ENCODE results near the gene SALL1. TPM values are rescaled to one million over a fixed set of nuclear protein-coding genes. Genes with fewer than 3 reads are reported as not detected.

Gene SALL1
- total and polyA plus RNA-seq, 10 donors = under 0.01 TPM; not detected in 9

GRCh38 chr16:51155199-51155607, 4.1 kb upstream of the SALL1 start:
- WGBS, 5 donors = 1 to 9% (median 3%) methylated on average over 17 to 20 of the region's 20 CpGs
- intact Hi-C loops (cut with DNase I; ENCODE audit: low total_unique reads) = no loop called here
- Histone ChIP-seq H3K4me1 (peaks cover 3 to 55% (median 35%) of the 10 kb centered on the region in 6 donors), H3K36me3 (no peaks in the 10 kb centered on the region), H3K27me3 (replicated peaks in 1 of 7) (peaks cover 0 to 100% (median 74%) of the 10 kb centered on the region in 7 donors), H3K9me3 (peaks cover 0 to 29% (median 0%) of the 10 kb centered on the region in 8 donors), H3K27ac (no peak overlapping the region), H3K4me3 (peak overlapping the region in 6 of 8 donors; percentile 3 to 52 (median 26))
- no peak for DNase-seq
- TF ChIP-seq POLR2AphosphoS5 (IDR thresholded peaks at IDR 0.05) (no peak), POLR2A (IDR thresholded peaks at IDR 0.05) (no peak), CTCF (IDR thresholded peaks at IDR 0.05 in 8 of 11, conservative IDR thresholded peaks at IDR 0.05 in 3 of 11) (no peak)

GRCh38 chr16:51154271-51155171, 3.5 kb upstream of the SALL1 start:
- no peak for DNase-seq
- no peaks in the 10 kb centered on the region for H3K36me3 ChIP-seq
- peaks cover 0 to 100% (median 81%) of the 10 kb centered on the region in 7 donors for H3K27me3 ChIP-seq (replicated peaks in 1 of 7)
- peaks cover 0 to 29% (median 0%) of the 10 kb centered on the region in 8 donors for H3K9me3 ChIP-seq
- TF ChIP-seq POLR2A (IDR thresholded peaks at IDR 0.05) (no peak), POLR2AphosphoS5 (IDR thresholded peaks at IDR 0.05) (no peak), CTCF (IDR thresholded peaks at IDR 0.05 in 8 of 11, conservative IDR thresholded peaks at IDR 0.05 in 3 of 11) (no peak)
- peak overlapping the region in 6 of 8 donors; percentile 3 to 52 (median 26) for H3K4me3 ChIP-seq
- intact Hi-C loops (cut with DNase I; ENCODE audit: low total_unique reads) = no loop called here
- no peak overlapping the region for H3K27ac ChIP-seq
- WGBS, 5 donors = 13 to 20% (median 14%) methylated on average over 38 to 55 of the region's 55 CpGs
- peaks cover 3 to 62% (median 35%) of the 10 kb centered on the region in 6 donors for H3K4me1 ChIP-seq

GRCh38 chr16:51153577-51154031, 2.5 kb upstream of the SALL1 start:
- WGBS, 5 donors = 9 to 16% (median 11%) methylated on average over 32 of the region's 32 CpGs
- no peak overlapping the region for H3K27ac ChIP-seq
- intact Hi-C loops (cut with DNase I; ENCODE audit: low total_unique reads) = no loop called here
- no peak overlapping the region for H3K4me3 ChIP-seq
- peaks cover 0 to 100% (median 90%) of the 10 kb centered on the region in 7 donors for H3K27me3 ChIP-seq (replicated peaks in 1 of 7)
- peaks cover 0 to 29% (median 0%) of the 10 kb centered on the region in 8 donors for H3K9me3 ChIP-seq
- no peaks in the 10 kb centered on the region for H3K36me3 ChIP-seq
- TF ChIP-seq POLR2A (IDR thresholded peaks at IDR 0.05) (no peak), CTCF (IDR thresholded peaks at IDR 0.05 in 8 of 11, conservative IDR thresholded peaks at IDR 0.05 in 3 of 11) (no peak), POLR2AphosphoS5 (IDR thresholded peaks at IDR 0.05) (no peak)
- peaks cover 3 to 64% (median 35%) of the 10 kb centered on the region in 6 donors for H3K4me1 ChIP-seq
- DNase-seq = no peak
